GM12892 (cell line): Measurements from ENCODE around the gene GALNT1.

ENCODE experiments used
- POLR2A ChIP-seq: IDR thresholded peaks from 2 replicates; pipeline ENCODE4 v1.6.1; 2011; ENCODE audit warnings: low read depth, low read length, control low read depth
- POLR2AphosphoS5 ChIP-seq: IDR thresholded peaks from 2 replicates; pipeline ENCODE4 v1.6.1; 2011; ENCODE audit warnings: low read depth, low read length, control low read depth
- TAF1 ChIP-seq: IDR thresholded peaks from 2 replicates; pipeline ENCODE4 v1.6.1; 2011; ENCODE audit warnings: low read depth, mild to moderate bottlenecking, control low read depth, low read length, borderline replicate concordance

GRCh38 chr18:35707247-35707646 lies 125.7 kb downstream of the GALNT1 start:
- no peak for TF ChIP-seq POLR2A
- no peak for TF ChIP-seq POLR2AphosphoS5
- TF ChIP-seq TAF1: no peak
